Esophagus mucosa (tissue), 1 donor: Measurements from ENCODE around the gene TMEM272. TPM values are rescaled to one million over a fixed set of nuclear protein-coding genes. Genes with fewer than 3 reads are reported as not detected.
"Not testable (repeated sequence)": the region's sequence is repeated elsewhere in the genome, so short reads cannot be mapped to it uniquely, and the experiment has no call there.

ENCODE experiments used
- ATAC-seq: fragments of 200-7000 bp; cut with Tn5 transposase; one replicate; pipeline ENCODE4 v1.9.1; 2020
- total RNA-seq: library from RNA; stranded (reverse); gene quantifications from one replicate; pipeline ENCODE4 v1.2.4, GENCODE V29; 2023
- donor health status: DM: yes; HTN: yes; CAD: no.

TMEM272 gene
- total RNA-seq, 1 donor from 2014 or later: not detected

DNA sequence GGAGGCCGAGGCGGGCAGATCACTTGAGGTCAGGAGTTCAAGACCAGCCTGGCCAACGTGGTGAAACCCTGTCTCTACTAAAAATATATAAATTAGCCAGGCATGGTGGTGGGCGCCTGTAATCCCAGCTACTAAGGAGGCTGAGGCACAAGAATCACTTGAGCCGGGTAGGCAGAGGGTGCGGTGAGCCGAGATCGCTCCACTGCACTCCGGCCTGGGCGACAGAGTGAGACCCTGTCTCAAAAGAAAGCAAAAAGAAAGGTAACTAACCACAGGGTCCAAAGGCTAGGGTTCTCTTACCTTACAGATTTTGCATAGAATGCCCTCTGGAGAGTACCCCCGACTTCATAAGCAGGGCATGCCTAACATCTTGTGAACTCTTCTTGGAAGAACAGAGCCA, 20.3 kb downstream of the TMEM272 start:
- not testable (repeated sequence) for ATAC-seq

DNA sequence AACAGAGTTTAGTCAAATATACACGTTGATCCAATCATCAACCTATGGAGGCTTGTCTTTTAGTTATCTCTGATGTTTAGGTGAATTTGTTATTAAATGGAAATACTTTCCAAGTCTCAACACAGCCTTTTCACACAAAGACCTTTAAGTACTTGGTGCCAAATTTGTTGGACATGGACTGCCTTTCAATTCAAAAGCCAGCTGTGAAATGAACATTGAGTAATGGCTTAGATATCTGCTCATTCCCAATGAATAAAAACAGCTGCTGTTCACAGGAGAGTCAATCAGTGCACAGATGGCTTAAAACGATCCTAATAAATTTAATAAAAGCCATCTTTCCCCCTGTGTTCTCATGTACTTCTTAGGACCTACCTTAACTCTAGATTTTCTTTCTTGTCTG, 21.1 kb downstream of the TMEM272 start:
- no peak for ATAC-seq

DNA sequence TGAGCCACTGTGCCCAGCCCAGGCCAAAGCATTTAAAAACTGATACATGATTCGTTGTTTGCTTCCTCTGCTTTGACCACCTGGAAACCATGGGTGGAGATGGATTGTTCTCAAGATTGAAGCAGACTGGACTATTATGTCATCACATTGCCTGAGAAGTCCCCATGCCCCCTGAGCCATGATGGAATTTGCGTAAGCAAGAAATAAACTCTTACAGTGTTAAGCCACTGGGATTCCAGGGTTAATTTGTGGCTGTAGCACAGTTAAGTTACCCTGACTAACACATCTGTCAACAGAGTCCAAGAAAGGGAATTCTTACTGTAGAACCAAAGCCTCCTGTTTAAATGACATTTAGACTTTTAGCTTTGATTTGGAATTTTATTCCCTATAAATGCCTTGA, 21.6 kb downstream of the TMEM272 start:
- ATAC-seq: no peak

DNA sequence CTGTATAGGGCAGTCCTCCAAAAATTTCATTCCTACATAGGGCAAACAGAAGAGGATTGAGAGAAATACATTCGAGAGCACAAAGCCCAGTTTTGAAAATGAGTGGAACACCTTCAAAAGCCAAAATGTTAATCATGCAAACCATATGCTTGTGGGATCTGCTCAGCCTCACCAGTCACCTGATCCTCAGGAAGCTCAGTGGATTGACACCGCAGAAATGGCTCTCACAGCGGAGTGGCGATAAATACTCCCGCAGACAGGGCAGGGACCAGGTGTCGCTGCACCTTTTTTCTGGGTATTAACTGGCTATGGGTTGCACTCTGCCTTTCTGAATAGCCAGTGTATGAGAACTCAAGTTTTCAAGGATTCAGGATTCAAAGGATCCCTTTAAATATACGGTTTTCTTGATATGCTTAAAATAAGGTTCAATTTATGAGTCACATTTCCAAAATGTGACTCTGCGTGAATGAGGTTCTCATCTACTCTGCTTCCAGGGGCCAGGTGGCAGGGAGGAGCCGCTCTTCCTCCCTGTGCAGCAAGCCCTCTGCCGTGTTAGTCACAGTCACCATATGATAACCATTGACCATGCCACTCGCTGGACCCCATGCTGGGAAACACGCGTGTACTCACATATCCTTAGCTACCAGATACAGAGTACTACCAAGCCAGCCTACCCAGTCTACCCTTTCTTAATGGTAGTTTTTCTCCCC, 22.7 kb downstream of the TMEM272 start:
- no peak for ATAC-seq

DNA sequence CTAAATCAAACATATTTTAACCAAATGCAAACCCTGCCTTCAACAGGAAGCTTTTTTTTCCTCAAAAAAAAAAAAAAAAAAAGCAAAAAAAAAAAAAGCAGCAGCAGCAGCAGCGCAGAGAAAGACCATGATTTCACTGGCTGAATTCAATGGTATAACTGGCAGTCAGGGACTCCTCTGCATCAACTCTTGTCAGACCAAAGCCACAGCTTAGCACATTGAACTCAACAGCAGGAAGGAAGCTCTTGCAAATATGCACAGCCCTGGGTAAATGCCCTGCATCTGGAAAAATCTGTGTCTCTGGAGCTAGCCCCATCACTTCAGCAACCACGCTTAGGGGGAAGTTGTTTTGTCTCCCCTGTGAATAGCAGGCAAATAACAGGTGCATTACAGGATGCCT, 23.4 kb downstream of the TMEM272 start:
- ATAC-seq: no peak

DNA sequence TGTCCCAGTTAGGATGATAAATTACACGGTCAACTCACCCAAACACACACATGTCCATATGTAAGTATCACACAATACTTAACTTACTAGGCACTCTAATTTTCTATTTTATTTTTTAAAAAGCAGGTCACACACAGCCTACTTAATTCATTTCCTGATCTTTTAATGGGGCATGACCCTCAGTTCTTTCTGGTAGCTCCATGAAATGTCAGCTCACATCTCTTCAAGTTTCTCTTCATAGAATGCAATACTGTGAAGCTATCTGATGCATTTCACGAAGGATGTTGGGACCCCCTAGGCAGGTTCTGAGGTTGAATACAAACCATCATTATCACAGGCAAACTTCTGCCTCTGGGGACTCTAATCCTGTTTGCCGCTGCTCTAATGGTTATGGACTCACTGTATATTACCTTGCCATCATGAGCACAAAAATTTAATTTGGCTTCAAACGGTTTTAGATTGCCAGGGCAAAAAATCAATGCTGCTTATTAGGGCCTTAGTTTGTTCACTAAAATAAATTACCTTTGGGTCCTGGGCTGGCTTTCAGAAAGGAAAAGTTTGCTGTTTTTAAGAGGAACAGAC, 24.9 kb downstream of the TMEM272 start:
- ATAC-seq: no peak

DNA sequence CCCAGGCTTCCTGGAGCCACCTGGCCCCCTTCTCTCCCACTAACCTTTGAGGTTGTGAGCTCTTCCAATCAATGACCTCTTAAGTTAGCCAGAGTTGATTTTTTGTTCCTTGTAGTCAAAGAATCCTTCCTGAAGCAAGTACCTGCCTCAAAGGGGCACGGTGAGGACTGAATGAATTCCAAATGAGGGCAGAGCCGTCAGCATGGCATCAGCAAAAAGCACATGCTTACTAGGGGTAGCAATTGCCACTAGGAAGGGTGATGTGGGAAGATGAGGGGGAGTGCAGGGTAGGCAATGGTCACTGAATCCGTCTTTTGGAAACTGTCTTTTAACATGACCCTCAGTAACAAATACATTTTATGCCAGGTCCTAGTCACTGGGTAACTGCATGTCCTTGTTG, 25.4 kb downstream of the TMEM272 start:
- ATAC-seq: no peak

DNA sequence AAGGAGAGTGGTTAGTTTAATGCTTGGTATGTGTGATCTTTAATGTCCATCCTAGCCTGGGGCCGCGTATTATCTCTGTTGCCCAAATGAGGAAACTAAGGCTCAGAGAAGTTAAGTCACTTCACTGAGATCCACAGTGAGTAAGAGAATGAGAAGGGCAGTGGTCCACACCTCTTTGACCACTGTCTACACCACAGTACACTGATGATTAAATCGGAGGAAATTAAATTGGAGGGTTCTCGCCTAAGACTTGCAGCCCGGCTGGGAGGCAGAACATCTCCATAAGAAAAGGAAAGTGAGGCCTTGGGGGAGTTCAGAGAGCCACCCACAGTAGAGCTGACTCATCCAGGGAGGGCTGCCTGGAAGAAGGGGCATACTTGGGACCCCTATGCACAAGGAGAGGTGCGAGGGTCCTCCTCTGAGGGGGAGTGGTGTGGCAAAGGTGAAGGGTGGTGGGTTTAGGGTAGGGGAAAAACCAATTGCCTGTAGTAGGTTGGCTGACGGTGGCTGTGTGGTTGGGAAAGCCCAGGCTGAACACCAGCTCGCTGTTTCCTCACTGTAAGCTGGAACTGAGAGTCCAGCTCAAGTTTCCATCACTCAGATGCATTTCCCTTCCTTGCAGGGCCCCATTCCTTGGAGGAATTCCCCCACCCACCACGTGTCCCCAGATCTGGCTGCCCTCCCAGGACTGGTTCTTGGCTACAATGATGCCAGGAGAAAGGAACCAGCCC, 26.0 kb downstream of the TMEM272 start:
- no peak for ATAC-seq

DNA sequence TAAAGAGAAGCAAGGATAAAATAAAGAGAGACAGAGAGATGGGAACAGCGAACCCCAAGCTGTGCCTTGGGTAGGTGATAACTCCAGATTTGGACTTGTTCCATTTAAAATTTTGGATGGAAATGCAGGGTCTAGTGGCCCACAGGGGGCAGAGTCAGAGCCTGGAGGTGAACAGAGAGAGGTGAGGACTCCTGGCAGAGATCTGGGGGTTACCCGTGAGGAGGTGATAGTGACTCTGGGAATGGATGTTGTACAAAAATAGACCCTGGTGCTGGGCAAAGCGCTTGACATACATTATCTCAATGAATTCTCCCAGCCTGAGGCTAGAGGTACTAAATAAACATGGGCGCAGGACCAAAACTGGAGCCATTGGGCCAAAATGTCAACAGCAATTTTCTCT, 26.7 kb downstream of the TMEM272 start:
- ATAC-seq: no peak

DNA sequence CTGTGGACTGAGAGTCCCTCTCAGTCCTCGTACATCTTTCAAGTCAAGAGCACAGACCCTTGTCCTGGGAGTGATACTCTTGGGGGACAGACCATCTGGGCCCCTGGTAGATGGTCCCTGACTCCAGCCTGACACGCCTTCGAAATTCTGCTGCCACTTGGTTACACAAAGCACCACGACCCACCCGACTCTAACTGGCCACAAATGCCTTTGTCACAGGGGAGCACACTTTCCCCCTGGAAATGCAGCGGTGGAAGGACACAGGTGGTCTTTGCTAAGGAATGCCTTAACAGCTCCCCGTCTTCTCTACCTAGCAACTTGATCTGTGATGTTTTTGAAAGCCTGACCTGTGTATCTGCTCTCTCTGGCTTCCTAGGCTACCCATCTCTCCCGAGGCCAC, 27.3 kb downstream of the TMEM272 start:
- ATAC-seq: no peak

DNA sequence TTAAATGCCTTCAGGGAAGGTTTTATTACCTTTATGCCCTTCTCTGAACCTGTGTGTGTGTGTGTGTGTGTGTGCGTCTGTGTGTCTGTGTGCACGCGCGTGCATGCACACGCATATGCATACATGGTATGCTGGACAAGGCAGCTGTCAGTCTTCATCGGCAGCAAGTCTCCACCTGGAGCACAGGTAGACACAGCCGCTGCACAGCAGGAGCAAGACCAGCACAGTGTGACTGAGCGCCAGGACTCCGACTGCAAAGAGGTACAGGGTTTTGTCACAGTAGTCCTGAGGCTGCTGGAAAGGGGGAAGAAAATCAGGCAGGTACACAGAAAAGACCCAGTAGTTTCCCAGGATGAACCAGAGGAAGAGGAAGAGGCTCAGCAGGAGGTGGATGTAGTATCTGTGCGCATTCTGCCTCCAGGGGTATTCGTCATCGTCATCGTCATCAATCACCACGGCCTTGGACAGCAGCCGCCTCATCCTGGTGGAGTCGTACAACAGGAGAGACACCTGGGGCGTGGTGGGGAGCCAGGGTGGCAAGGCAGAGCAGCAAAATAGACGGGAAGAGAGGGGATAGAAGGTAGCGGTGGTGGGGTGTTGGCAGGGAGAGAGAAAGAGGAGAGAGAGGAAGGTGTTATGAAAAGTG, 28.2 kb downstream of the TMEM272 start:
- peak; percentile 76 for ATAC-seq

DNA sequence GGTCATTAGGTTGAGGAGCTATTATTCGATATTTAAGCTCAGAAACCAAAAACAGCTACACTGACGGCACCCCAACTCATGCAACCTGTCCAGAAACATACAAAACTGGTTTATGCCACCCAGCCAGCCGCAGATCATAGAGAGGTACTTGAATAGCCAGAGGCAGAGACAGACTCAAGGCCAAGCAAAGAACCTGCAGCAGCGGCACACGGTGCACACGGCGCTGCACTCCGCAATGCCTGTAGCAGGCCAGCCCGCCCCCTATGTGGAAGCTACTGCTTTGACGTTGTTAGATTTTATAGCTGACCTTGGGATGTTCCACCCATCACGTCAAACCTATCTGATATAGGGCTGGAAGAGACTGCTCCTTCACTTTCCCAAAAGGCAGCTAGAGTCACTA, 29.1 kb downstream of the TMEM272 start:
- ATAC-seq: peak; percentile 45

DNA sequence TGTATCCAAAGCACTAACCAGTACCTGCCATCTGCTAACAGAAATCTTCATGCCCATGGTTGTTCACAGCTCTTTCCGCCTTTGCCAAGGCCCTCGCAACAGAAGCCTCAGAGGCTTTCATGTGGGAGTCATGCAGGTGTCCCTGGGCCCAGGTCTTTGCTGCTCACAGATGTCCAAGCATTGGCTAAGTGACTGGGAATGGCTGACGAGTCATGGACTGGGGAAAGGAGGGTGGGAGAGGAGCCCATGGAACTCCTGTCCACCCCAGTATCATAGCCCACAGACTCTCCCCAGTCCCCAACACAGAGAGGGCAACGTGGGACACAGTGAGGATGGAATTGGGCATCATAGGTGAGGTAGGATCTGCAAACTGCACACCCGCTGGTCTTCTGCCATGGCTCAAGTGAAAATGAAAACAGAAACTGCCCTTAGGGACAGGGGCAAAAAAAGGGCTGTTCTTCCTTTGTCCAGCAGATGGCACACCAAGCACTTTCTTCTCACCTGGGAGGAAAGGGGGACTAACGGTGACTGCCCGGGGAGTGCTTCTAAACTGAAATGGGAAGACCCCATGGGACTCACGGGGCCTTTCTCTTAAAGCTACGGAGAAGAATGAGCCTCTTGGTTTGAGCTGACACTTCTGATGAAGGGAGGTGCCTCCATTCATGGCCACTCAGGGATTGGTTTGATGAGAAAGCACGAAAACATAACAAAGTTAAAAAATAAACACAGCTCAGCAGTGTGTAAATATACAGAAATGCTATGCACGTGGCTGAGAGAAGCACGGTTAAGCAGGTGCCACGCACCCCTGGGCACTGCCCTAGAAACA, 29.9 kb downstream of the TMEM272 start:
- peak; percentile 55 for ATAC-seq

DNA sequence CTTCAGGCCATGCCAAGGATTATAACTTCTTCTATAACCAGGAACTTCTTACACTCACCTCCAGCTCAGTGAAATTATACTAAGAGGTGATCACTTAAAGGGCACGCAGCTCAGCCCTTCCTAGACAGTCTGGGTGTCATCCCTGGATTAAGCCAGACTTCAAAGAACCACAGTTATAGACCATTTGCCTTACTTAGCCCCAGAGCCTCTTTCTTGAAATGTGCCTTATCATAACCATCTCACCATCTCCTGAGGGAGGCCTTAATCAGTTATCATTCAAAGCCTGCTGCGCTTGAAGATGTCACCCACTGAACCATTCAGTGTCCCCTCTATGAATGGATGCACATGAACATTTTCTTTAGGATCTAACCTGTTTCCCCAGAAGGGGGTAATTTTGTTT, 30.9 kb downstream of the TMEM272 start:
- ATAC-seq: no peak

DNA sequence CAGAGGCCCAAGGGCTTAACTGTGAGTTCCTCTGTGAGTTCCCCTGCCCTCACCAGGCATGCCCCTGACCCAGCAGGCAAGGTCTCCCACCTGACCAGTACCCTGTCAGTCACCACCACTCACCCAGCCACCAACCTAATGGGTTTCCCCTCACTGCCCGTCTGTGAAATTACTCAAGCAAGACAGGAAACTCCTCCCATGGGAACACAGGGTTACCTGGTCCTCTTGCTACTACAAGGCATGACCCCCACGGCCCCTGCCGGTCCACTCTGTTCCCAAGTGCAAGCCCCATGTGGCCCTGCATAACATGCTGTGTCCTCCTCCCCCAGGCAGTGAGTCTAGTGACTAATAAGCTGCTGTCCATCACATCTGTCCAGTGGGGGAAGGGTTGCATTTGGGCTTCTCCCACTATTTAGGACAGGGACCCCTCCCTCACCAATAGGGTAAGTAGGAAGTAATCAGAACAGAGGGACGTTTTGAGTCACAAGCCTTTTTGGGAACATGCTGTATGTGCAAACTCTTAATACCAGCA, 33.0 kb downstream of the TMEM272 start:
- no peak for ATAC-seq

DNA sequence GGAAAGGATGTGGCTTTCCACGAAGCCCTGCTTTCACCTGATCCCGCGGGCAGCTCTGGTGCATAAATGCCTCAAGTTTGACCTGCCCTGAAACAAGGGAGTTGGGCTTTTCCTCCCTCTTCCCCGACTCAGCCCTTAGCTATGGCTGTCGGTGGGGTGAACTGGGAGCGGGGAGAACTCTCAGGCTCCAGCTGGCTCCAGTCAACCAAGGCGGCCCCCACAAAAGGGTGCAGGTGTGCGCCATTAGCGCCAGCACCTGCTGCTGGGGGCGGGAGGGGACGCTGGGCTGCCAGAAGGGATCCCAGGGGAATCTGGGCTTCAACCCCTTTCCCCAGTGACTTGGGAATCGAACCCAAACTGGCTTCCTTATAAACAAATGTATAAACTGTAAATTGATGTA, 33.9 kb downstream of the TMEM272 start:
- no peak for ATAC-seq

DNA sequence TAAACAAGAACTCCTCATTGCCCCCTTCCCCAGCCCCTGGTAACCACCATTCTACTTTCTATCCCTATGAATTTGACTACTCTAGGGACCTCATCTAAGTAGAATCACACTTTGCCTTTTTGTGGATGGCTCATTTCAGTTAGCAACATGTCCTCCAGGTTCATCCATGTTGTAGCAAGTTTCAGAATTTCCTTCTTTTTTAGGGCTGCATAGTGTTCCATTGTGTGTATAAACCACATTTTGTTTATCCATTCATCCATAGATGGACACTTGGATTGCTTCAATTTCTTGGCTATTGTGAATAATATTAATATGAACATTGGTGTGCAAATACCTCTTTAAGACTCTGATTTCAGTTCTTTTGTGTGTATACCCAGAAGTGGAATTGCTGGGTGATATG, 36.2 kb downstream of the TMEM272 start:
- no peak for ATAC-seq

DNA sequence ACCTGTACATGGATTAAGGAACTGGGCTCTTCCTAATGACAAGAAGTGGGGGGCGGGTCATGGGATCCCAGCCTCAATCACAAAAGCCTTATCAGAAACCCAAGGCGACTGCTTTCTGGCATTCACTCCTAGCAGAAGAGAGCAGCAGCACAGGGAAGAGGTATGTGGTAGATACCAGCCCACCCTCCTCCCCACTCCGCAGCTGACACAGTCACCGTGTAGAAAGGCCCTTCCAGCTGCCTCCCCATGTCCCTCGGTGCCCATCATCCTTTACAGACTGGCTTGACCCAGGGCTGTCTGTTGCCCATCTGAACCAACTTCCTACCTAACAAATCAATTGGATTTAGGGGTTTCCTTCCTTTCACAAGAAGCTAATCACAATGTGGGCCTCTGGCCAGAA, 37.9 kb downstream of the TMEM272 start:
- ATAC-seq: no peak

DNA sequence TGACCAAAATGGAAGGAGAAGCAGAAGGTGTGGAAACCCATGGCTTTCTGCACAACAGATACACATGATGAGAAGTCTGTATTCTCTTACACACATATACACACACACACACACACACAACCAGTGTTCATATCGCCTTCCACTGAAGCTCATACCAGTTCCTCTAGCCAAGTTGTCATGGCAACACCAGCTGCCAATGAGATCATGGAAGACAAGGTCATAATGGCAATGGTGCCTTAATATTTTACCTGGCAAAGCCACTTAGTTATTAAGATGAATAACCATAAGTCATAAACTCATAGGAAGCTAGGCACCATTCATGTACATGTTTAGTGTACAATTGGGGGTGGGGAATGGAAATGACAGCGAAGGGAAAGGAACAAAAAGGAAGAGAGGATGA, 38.4 kb downstream of the TMEM272 start:
- ATAC-seq: no peak

DNA sequence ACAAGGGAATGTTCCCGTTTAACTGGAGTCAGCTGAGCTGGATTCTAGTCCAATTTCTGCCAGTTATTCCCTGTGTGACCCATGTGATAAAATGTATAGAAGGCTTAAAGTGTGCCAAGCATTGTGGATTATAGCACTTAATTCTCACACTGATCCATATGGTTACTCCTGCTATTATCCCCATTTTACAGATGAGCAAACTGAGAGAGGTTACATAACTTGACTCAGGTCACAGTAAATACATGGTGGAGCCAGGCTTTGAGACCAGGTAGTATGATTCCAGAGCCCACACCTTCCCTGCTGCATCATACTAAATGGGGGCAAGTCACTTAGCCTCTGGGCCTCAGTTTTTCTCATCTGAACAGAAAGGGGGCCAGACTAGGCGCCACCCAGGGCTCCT, 39.1 kb downstream of the TMEM272 start:
- no peak for ATAC-seq

DNA sequence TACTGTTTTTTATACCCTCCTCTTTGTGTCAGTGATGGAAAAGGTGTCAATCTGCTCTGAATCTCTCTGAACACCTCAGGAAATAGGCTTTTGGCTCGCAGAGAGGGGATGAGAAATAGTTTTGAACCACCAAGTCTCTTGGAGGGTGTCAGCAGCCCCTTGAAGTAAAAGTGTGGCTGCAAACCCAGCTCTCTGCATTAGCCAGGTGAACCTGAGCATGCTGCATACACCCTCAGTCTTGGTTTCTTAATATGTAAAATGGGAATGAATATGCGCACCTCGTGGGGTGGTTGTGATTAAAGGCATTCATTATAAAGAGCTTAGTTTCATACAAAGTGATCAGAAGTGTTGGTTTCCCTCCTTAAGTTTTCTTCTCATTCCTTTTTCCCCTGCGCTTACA, 39.7 kb downstream of the TMEM272 start:
- ATAC-seq: no peak
